Measurements from ENCODE around the gene LRRN4CL. TPM values are rescaled to one million over a fixed set of nuclear protein-coding genes. Genes with fewer than 3 reads are reported as not detected.
A peak's percentile ranks its signal among the peaks of the same experiment; 100 is the strongest.
"Not testable (repeated sequence)": the region's sequence is repeated elsewhere in the genome, so short reads cannot be mapped to it uniquely, and the experiment has no call there.

The LRRN4CL gene
- total RNA-seq, 1 donor from 2014 or later, result 1.8 TPM

DNA sequence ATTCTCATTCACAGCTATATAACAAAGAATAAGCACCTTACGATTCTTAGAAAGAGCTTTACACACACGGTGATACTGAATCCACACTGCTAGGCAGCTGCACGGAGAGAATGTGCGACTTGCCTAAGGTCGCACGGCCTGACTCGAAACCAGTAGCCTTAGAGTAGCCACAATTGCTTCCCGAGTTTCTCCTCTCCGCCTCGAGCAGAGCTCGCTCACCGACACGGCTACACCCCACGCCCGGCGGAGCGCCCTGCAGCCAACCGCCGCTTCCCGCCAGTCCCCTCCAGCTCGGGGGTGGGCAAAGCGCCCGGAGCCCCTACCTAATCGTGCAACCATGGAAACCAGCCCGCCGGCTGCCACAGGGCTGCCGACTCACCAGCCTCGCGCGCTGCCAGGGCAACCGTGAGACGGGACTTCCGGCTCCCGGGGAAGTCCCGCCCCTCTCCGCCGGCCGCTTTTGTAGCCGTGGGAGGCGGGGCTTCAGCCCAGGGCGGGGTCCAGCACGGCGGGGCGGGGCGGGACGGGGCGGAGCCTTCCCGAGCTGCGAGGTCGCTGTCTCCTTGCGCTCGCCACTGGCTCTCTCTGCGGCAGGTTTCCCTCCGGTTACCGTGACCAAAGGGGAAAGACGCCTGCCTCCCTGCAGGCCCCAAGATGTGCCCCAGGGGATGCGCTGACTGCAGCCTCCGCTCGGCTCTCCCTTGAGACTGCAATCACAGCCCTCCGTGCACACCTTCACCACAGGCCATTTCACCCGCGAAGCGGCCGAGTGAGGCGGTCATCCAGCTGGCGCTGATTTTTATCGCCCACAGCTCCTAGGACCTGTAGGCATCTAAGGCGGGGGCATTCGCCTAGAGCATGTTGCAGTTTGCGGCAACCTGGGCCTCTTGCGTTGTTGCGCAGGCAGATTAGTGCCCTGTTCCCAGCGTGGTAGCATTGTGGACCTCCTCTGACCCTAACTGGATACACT is 16.8 kb upstream of the LRRN4CL start:
- Mint-ChIP-seq H3K4me3 (ENCODE audit: unreplicated experiment) (peak overlapping the region; percentile 98), H3K27ac (ENCODE audit: unreplicated experiment) (peak overlapping the region; percentile 99), H3K36me3 (ENCODE audit: unreplicated experiment) (no peaks in the 10 kb centered on the region), H3K4me1 (ENCODE audit: low read depth, unreplicated experiment) (peaks cover 8% of the 10 kb centered on the region), H3K9me3 (ENCODE audit: unreplicated experiment) (peaks cover 25% of the 10 kb centered on the region), H3K27me3 (ENCODE audit: unreplicated experiment) (peaks cover 14% of the 10 kb centered on the region)
- TF ChIP-seq, protein P1, sequence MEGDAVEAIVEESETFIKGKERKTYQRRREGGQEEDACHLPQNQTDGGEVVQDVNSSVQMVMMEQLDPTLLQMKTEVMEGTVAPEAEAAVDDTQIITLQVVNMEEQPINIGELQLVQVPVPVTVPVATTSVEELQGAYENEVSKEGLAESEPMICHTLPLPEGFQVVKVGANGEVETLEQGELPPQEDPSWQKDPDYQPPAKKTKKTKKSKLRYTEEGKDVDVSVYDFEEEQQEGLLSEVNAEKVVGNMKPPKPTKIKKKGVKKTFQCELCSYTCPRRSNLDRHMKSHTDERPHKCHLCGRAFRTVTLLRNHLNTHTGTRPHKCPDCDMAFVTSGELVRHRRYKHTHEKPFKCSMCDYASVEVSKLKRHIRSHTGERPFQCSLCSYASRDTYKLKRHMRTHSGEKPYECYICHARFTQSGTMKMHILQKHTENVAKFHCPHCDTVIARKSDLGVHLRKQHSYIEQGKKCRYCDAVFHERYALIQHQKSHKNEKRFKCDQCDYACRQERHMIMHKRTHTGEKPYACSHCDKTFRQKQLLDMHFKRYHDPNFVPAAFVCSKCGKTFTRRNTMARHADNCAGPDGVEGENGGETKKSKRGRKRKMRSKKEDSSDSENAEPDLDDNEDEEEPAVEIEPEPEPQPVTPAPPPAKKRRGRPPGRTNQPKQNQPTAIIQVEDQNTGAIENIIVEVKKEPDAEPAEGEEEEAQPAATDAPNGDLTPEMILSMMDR (IDR thresholded peaks at IDR 0.05; ENCODE audit: partially characterized antibody, unreplicated experiment), result no peak
- peak; percentile 97 for DNase-seq

DNA sequence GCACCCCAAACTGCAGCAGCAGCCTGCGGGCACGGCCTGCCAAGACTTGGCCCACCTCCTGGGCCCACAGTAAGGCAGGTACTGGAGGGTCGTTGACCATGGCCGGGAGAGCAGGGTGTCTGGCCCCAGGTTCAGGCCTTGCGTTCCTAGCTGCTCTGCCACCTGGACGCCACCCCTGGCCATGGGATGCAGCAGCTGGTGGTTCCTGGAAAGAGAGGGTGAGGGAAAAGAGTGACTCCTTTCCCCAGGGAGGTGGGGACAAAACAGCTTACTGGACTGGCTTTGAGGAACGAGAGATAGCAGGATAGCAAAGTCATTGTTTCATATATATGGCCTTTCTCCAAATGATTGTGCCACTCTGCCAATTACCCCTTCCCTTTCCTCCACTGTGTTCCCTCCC is 16.1 kb upstream of the LRRN4CL start:
- DNase-seq, result no peak
- peaks cover 8% of the 10 kb centered on the region for H3K4me1 Mint-ChIP-seq (ENCODE audit: low read depth, unreplicated experiment)
- TF ChIP-seq, protein P1 (IDR thresholded peaks at IDR 0.05; ENCODE audit: partially characterized antibody, unreplicated experiment), result no peak

DNA sequence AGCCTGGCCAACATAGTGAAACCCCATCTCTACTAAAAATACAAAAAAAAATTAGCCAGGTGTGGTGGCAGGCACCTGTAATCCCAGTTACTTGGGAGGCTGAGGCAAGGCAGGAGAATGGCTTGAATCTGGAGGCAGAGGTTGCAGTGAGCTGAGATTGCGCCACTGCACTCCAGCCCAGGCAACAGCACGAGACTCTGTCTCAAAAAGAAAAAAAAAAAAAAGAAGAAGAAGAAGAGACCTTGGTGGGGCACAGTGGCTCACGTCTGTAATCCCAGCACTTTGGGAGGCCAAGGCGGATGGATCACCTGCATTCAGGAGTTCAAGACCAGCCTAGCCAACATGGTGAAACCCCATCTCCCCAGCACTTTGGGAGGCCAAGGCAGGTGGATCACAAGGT is 14.6 kb upstream of the LRRN4CL start:
- Mint-ChIP-seq H3K9me3 (ENCODE audit: unreplicated experiment) (peaks cover 20% of the 10 kb centered on the region), H3K27me3 (ENCODE audit: unreplicated experiment) (peaks cover 14% of the 10 kb centered on the region)
- not testable (repeated sequence) for H3K27ac Mint-ChIP-seq (ENCODE audit: unreplicated experiment); DNase-seq; H3K4me1 Mint-ChIP-seq (ENCODE audit: low read depth, unreplicated experiment); H3K4me3 Mint-ChIP-seq (ENCODE audit: unreplicated experiment); H3K36me3 Mint-ChIP-seq (ENCODE audit: unreplicated experiment)

More for the DNA sequence above, 16.1 kb upstream of the LRRN4CL start:
- no peaks in the 10 kb centered on the region for H3K36me3 Mint-ChIP-seq (ENCODE audit: unreplicated experiment)
- H3K27ac Mint-ChIP-seq (ENCODE audit: unreplicated experiment), result peak overlapping the region; percentile 86
- H3K4me3 Mint-ChIP-seq (ENCODE audit: unreplicated experiment), result peak overlapping the region; percentile 91
- peaks cover 14% of the 10 kb centered on the region for H3K27me3 Mint-ChIP-seq (ENCODE audit: unreplicated experiment)
- H3K9me3 Mint-ChIP-seq (ENCODE audit: unreplicated experiment), result peaks cover 25% of the 10 kb centered on the region

DNA sequence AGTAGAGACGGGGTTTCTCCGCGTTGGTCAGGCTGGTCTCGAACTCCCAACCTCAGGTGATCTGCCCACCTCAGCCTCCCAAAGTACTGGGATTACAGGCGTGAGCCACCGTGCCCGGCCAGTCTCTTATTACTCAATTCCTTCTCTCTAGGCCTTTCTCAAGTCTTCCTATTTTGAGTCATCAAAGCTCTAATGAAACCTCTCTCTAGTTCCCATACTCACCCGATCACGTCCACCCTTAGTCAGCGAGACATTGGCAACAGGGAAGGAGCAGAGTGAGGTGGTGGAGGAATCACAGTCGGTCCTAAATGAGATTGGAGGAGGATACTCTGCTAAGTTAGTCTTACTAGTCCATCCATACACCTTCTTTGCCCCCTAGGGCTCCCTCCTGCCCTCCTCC is 12.9 kb upstream of the LRRN4CL start:
- TF ChIP-seq, protein P1 (IDR thresholded peaks at IDR 0.05; ENCODE audit: partially characterized antibody, unreplicated experiment), result no peak
- Mint-ChIP-seq H3K4me3 (ENCODE audit: unreplicated experiment) (peak overlapping the region; percentile 30), H3K9me3 (ENCODE audit: unreplicated experiment) (peaks cover 14% of the 10 kb centered on the region), H3K27ac (ENCODE audit: unreplicated experiment) (no peak overlapping the region), H3K36me3 (ENCODE audit: unreplicated experiment) (no peaks in the 10 kb centered on the region), H3K4me1 (ENCODE audit: low read depth, unreplicated experiment) (peaks cover 2% of the 10 kb centered on the region), H3K27me3 (ENCODE audit: unreplicated experiment) (peaks cover 9% of the 10 kb centered on the region)
- DNase-seq, result no peak

DNA sequence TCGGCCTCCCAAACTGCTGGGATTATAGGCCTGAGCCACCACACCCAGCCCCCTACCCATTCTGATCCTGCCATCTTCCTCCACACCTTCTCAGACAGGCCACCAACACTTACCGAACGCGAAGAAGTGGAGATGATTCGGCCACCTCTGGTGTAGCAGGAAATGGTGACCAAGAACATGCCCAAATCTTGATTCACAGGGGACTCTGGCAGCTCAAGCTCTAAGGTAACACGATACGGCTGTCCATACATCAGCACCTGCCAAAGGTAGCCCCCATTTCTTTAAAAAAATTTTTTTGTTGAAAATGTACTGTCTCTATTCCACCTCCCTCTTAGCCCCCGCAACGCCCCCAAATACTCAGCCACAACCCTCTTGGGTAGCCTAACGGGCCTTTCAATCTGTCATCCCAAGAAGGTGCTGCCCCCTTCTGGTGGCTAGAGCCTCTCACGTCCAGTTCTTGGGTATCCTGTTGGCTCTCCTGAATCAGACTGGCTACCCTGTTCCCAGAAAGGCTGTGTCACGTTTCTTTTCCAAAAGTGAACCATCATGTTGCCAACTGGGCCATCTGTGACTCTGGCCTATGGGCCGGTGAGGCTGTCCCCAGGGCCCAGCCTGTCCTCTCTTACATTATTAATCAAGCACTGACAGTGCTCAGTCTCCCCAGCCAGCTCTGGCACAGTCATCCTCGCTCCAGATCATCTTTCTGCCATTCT is 5.3 kb upstream of the LRRN4CL start:
- Mint-ChIP-seq H3K4me1 (ENCODE audit: low read depth, unreplicated experiment) (peaks cover 14% of the 10 kb centered on the region), H3K36me3 (ENCODE audit: unreplicated experiment) (peaks cover 4% of the 10 kb centered on the region), H3K4me3 (ENCODE audit: unreplicated experiment) (peak overlapping the region; percentile 85), H3K27me3 (ENCODE audit: unreplicated experiment) (no peaks in the 10 kb centered on the region), H3K27ac (ENCODE audit: unreplicated experiment) (peak overlapping the region; percentile 96), H3K9me3 (ENCODE audit: unreplicated experiment) (peaks cover 4% of the 10 kb centered on the region)
- TF ChIP-seq, protein P1 (IDR thresholded peaks at IDR 0.05; ENCODE audit: partially characterized antibody, unreplicated experiment), result peak; percentile 84
- peak; percentile 77 for DNase-seq

DNA sequence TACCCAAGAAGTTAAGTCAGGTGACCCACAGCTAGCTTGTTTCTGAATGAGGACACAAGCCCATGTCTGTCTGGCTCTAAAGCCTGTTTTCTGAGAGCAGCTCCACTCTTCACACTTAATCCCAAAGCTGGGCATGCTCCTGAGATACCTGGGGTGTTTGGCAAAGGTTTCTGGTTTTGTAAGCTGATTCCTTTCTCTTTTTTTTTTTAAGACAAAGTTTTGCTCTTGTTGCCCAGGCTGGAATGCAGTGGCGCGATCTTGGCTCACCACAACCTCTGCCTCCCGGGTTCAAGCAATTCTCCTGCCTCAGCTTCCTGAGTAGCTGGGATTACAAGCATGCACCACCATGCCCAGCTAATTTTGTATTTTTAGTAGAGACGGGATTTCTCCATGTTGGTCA is 4.3 kb upstream of the LRRN4CL start:
- not testable (repeated sequence) for H3K4me3 Mint-ChIP-seq (ENCODE audit: unreplicated experiment); H3K27ac Mint-ChIP-seq (ENCODE audit: unreplicated experiment); H3K27me3 Mint-ChIP-seq (ENCODE audit: unreplicated experiment); H3K9me3 Mint-ChIP-seq (ENCODE audit: unreplicated experiment); DNase-seq; H3K36me3 Mint-ChIP-seq (ENCODE audit: unreplicated experiment)
- H3K4me1 Mint-ChIP-seq (ENCODE audit: low read depth, unreplicated experiment), result peaks cover 20% of the 10 kb centered on the region
